ENCODE measurements around the gene RRBP1.

The RRBP1 gene

GRCh38 chr20:17647391-17648314 is 34.4 kb downstream of the RRBP1 start:
- no peak for DNase-seq (ENCODE audit: low spot score)

- no peak for DNase-seq (ENCODE audit: low spot score)
Measured at GRCh38 chr20:17646961-17647301, 35.1 kb downstream of the RRBP1 start.

DNA sequence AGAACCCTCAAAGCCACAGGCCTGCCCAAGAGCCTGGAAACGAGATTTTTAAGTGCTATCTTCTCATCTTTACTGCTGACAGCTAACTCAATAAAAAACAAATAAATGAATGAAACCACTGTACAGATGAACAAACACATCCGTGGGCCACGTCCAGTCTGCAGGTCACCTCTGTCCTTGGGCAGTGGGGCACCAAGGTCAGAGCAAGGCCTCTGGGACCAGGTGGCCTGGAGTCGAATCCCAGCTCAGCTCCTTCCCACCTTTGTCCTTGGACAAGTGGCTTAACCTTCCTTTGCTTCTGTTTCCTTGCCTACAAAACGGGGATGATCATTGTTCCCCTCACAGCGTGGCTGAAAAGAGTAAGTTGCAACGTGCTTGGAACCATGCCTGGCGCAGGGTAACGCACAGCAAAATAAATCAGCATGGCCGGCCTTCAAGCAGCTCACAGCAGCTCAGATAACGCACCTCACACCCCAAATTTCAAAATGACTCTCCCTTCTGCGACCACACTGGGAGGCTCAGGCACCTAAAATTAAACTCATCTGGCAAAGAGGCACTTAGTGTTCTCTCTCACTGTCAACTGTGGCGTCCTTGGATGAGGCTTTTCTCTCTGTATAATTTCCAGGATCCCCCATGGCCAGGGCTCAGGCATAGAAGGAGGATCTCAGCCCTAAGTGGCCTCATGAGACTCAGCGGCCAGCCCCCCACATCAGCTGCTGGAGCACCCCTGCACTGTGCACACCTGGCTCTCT is 35.7 kb downstream of the RRBP1 start:
- DNase-seq (ENCODE audit: low spot score), result no peak

- no peak for DNase-seq (ENCODE audit: low spot score)
Measured at GRCh38 chr20:17645546-17646208, 36.4 kb downstream of the RRBP1 start.

DNA sequence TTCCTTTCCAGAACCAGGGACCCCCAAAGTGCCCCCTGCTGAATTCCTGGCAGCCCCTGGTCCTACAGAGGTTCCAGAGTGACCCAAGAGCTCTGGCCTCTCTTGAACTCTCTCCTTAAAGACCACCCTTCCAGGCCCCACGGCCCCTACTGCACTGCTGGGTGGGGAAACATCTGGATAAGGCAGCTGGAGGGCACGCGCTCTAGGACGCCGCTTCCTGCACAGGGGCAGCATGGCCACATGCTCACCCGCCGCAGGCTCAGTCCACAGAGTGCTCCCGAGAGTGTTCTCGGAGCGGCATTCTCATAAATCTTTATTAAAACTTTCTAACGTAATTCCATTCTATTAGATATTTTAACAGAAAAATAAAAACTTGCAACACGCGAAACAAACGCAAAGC is 37.0 kb downstream of the RRBP1 start:
- no peak for DNase-seq (ENCODE audit: low spot score)

DNA sequence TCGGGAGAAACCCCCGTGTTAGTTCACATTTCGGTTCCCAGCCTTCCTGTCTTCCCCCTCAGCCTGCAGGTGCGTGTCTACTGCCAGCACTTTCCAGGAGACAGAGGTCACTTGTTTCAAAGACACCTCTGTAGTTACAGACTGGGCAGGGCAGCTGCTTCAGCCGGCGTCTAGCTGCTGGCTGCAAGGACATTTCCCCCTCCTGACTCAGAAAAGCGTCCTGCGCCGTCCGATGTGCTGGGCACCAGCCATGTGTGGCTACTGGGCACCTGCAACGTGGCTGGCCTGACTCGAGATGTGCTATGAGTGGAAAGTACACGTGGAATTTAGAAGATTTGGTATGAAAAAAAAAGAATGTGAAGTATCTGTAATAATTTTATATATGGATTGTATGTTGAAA is 37.6 kb downstream of the RRBP1 start:
- DNase-seq (ENCODE audit: low spot score), result no peak

- no peak for DNase-seq (ENCODE audit: low spot score)
Measured at GRCh38 chr20:17643531-17644188, 38.4 kb downstream of the RRBP1 start.

- DNase-seq (ENCODE audit: low spot score), result no peak
Measured at GRCh38 chr20:17642404-17643269, 39.4 kb downstream of the RRBP1 start.

DNA sequence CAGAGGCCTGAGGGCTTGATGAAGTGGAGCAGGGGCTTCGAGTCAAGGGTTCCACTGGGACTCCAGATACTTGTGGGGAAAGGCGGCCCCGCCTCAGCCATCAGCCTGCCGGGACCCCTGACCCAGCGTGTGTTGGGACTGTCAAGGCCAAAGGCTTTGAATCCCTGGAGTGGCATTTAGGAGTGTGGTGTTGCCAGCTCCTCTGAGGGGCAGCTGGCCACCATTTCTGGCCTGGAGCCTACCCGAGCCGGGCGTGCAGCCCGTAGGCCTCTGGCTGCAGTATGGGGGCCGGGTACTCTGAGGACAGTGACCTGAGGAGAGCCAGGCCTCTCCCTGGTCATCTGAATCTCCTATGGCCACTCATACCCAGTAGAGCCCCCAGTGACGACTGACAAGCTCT is 40.0 kb downstream of the RRBP1 start:
- DNase-seq (ENCODE audit: low spot score), result no peak

DNA sequence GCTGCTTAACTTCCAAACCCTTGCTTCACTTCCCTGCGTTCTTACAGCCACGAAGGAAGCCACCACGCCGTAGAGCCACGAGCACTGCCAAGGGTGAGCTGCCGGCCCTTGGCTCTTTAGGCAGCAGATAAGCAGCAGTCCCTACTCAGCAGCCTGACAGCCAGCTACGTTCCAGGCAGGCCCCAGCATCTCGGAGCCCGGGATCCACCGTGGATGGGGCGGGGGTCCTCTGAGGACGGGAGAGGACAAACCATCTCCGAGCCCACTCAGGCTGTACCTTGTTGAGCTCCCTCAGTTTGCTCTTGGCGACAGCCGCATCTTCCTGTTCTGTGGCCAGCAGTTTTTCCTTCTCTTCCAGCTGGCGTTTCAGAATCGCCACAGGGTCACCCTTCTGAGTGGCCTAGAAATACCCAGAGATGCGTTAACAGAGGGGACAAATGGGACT is 40.5 kb downstream of the RRBP1 start:
- DNase-seq (ENCODE audit: low spot score), result no peak

DNA sequence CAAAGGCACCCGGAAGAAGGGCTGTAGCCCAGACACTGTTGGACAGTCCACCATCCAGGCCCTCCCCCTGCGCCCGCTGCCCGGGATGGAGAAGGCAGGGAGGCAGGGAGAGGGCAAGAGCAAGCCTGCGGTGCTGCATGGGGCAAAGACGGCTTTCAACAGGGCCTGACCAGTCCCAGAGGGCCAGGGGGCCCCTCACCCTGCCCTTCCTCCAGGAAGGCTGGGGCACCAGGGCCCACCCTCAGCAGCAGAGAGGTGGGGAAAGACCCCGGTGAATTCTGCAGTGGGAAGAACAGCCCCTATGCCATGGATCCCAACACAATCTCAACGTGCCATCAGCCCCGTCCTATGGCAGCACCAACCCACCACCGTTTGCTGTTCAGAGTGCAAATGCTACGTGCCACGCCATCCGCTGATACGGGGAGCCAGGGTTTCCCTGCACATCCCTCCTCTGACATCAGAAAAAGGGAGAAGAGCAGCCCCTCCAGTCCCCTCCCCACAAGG is 41.1 kb downstream of the RRBP1 start:
- no peak for DNase-seq (ENCODE audit: low spot score)

- no peak for DNase-seq (ENCODE audit: low spot score)
Measured at GRCh38 chr20:17640146-17640874, 41.7 kb downstream of the RRBP1 start.

GRCh38 chr20:17638835-17639407 is 43.1 kb downstream of the RRBP1 start:
- no peak for DNase-seq (ENCODE audit: low spot score)

- no peak for DNase-seq (ENCODE audit: low spot score)
Measured at GRCh38 chr20:17637985-17638640, 43.9 kb downstream of the RRBP1 start.

GRCh38 chr20:17637413-17637780 is 44.6 kb downstream of the RRBP1 start:
- no peak for DNase-seq (ENCODE audit: low spot score)

GRCh38 chr20:17636523-17637412 is 45.3 kb downstream of the RRBP1 start:
- no peak for DNase-seq (ENCODE audit: low spot score)

DNA sequence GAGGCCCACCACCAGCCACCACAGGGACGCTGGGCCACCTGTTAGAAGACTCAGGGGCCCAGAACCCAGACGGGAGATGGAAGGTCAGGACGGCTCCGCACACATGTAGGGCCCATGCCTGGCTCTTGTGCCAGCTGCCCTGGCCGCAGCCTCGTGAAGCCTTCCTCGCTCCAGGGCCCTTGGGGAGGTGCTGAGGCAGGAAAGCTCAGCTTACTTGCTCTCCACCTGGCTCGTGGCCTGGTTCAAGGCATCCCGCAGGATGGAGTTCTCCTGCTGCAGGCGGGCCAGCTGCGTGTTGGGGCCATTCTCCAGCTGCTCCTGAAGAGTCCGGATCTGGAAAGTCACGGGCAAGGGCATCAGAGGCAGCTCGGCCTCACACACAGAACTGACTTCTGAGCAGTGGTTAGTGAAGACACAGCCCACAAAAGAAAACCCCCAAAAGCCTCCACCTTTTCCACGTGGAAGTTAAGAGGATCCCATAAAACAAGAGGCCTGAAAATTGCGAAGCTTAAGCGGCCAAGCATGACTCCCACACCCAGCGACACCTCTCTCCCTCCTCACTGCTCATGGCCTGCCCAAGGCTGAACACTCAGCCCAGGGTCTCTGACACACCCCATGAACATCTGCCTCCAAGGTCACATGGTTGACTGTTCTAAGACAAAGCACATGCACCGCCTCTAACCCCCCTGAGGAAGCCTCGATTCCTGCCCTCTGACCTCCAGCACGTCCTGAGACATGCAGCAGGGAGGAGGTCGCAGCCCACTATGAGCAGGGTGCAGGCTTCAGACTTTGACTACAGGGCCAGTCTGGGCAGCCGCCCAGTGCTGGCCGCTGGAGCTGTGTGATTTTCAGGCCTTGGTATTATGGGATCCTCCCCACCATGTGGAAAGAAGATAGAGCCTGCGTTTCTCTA is 46.5 kb downstream of the RRBP1 start:
- DNase-seq (ENCODE audit: low spot score), result no peak
